ENCODE results near the gene MOBP.

MOBP gene

GRCh38 chr3:39528844-39529243 lies 61.4 kb downstream of the MOBP start:
- H3K9me3 ChIP-seq (ENCODE audit: severe bottlenecking) = no peaks in the 10 kb centered on the region
- H3K4me3 ChIP-seq (ENCODE audit: low read depth, low read length) = no peak overlapping the region
- no peak for DNase-seq
- no peak overlapping the region for H3K27ac ChIP-seq
- TF ChIP-seq, protein P1, sequence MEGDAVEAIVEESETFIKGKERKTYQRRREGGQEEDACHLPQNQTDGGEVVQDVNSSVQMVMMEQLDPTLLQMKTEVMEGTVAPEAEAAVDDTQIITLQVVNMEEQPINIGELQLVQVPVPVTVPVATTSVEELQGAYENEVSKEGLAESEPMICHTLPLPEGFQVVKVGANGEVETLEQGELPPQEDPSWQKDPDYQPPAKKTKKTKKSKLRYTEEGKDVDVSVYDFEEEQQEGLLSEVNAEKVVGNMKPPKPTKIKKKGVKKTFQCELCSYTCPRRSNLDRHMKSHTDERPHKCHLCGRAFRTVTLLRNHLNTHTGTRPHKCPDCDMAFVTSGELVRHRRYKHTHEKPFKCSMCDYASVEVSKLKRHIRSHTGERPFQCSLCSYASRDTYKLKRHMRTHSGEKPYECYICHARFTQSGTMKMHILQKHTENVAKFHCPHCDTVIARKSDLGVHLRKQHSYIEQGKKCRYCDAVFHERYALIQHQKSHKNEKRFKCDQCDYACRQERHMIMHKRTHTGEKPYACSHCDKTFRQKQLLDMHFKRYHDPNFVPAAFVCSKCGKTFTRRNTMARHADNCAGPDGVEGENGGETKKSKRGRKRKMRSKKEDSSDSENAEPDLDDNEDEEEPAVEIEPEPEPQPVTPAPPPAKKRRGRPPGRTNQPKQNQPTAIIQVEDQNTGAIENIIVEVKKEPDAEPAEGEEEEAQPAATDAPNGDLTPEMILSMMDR (IDR thresholded peaks at IDR 0.05; ENCODE audit: low read depth, low read length) = no peak
- H3K36me3 ChIP-seq = no peaks in the 10 kb centered on the region
- no peaks in the 10 kb centered on the region for H3K27me3 ChIP-seq (ENCODE audit: insufficient read depth, low read depth, severe bottlenecking)

- Histone ChIP-seq H3K27me3 (ENCODE audit: insufficient read depth, low read depth, severe bottlenecking) (no peaks in the 10 kb centered on the region), H3K4me3 (ENCODE audit: low read depth, low read length) (no peak overlapping the region), H3K36me3 (no peaks in the 10 kb centered on the region), H3K9me3 (ENCODE audit: severe bottlenecking) (no peaks in the 10 kb centered on the region), H3K27ac (no peak overlapping the region)
- TF ChIP-seq, protein P1 (IDR thresholded peaks at IDR 0.05; ENCODE audit: low read depth, low read length) = no peak
- no peak for DNase-seq
Measured at GRCh38 chr3:39529577-39529976, 62.1 kb downstream of the MOBP start.

DNA sequence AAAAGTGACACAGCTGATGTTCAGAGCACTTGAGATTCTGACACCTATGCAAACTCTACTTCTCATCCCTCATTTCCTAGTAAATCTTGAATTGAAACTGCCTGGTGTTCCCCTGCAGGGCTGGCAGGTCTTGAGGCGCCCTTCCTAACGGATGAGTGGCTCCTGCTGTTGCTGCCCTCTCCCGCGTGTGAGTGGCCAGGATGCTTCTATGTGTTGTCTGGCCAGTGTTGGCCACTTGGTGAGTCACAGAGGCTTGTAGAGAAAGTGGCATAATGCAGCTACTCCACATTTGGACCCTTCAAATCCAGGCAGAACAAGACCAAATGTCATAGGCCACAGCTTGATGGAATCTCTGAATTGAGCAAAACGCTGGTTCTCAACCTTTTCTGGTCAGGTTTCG lies 63.6 kb downstream of the MOBP start:
- Histone ChIP-seq H3K9me3 (ENCODE audit: severe bottlenecking) (no peaks in the 10 kb centered on the region), H3K27ac (no peak overlapping the region), H3K27me3 (ENCODE audit: insufficient read depth, low read depth, severe bottlenecking) (no peaks in the 10 kb centered on the region), H3K36me3 (no peaks in the 10 kb centered on the region), H3K4me3 (ENCODE audit: low read depth, low read length) (no peak overlapping the region)
- TF ChIP-seq, protein P1 (IDR thresholded peaks at IDR 0.05; ENCODE audit: low read depth, low read length) = no peak
- no peak for DNase-seq

GRCh38 chr3:39531665-39532064 lies 64.2 kb downstream of the MOBP start:
- no peaks in the 10 kb centered on the region for H3K36me3 ChIP-seq
- DNase-seq = no peak
- TF ChIP-seq, protein P1 (IDR thresholded peaks at IDR 0.05; ENCODE audit: low read depth, low read length) = no peak
- H3K9me3 ChIP-seq (ENCODE audit: severe bottlenecking) = no peaks in the 10 kb centered on the region
- no peak overlapping the region for H3K27ac ChIP-seq
- H3K4me3 ChIP-seq (ENCODE audit: low read depth, low read length) = no peak overlapping the region
- no peaks in the 10 kb centered on the region for H3K27me3 ChIP-seq (ENCODE audit: insufficient read depth, low read depth, severe bottlenecking)

DNA sequence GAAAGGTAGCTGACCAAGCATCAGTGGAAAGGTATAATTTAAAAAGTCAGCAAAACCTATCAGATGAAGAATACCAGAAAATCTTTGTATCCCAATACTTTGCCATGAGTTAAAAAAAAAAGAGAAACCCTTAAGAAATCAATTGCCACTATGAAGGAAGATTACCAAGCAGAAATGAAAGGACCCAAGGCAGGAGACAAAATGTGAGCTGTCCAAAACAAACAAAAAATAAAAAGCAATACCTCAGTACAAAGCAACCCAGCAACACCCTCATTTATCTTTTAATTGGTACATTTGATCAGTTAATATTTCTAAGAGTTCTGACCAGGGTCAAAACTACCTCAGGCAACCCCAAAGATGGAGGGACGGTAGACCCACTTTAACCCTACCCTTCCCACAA lies 65.3 kb downstream of the MOBP start:
- TF ChIP-seq, protein P1 (IDR thresholded peaks at IDR 0.05; ENCODE audit: low read depth, low read length) = no peak
- Histone ChIP-seq H3K9me3 (ENCODE audit: severe bottlenecking) (no peaks in the 10 kb centered on the region), H3K36me3 (no peaks in the 10 kb centered on the region), H3K27me3 (ENCODE audit: insufficient read depth, low read depth, severe bottlenecking) (no peaks in the 10 kb centered on the region), H3K4me3 (ENCODE audit: low read depth, low read length) (no peak overlapping the region), H3K27ac (no peak overlapping the region)
- no peak for DNase-seq

DNA sequence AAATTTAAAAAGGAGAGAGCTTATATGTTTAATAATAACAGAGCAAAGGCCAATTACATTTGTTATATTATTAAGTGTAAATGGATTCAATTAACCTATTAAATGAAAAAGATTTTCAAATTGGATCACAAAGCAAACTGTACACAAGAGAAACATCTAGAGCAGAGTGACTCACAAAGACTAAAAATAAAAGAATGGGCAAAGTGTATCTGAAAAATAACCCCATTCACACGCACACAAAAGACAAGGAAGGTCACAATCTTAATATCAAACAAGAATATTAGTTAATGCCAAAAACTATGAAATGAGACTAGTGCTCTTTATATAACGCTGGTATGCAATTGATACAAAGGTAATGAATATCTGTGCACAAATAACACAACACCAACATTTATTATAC lies 65.7 kb downstream of the MOBP start:
- TF ChIP-seq, protein P1 (IDR thresholded peaks at IDR 0.05; ENCODE audit: low read depth, low read length) = no peak
- Histone ChIP-seq H3K27ac (no peak overlapping the region), H3K36me3 (no peaks in the 10 kb centered on the region), H3K27me3 (ENCODE audit: insufficient read depth, low read depth, severe bottlenecking) (no peaks in the 10 kb centered on the region), H3K4me3 (ENCODE audit: low read depth, low read length) (no peak overlapping the region), H3K9me3 (ENCODE audit: severe bottlenecking) (no peaks in the 10 kb centered on the region)
- no peak for DNase-seq

Data from WERI-Rb-1 (cell line).